IPS DF 6.9 (cell line): Measurements from ENCODE around the gene GRIP1.

Source experiments
- DNase-seq: peaks from one replicate; pipeline ENCODE4 v3.0.0-alpha.2; 2013; ENCODE audit warnings: low read depth, low spot score
- H3K27ac ChIP-seq: one replicate; pipeline ENCODE4 v1.5.1; 2013; ENCODE audit warnings: low read length, control low read depth
- H3K27me3 ChIP-seq: 2 replicates; pipeline ENCODE4 v1.6.1; 2013; ENCODE audit warnings: mild to moderate bottlenecking, low read length; ENCODE audit not compliant: control insufficient read depth, insufficient read depth
- H3K36me3 ChIP-seq: 2 replicates; pipeline ENCODE4 v1.6.1; 2013; ENCODE audit warnings: low read length; ENCODE audit not compliant: control insufficient read depth, insufficient read depth
- H3K4me1 ChIP-seq: 2 replicates; pipeline ENCODE4 v1.6.1; 2013; ENCODE audit warnings: low read length; ENCODE audit not compliant: control insufficient read depth, insufficient read depth
- H3K4me3 ChIP-seq: 2 replicates; pipeline ENCODE4 v1.5.1; 2013; ENCODE audit warnings: mild to moderate bottlenecking, low read length
- H3K9me3 ChIP-seq: 2 replicates; pipeline ENCODE4 v1.6.1; 2013; ENCODE audit warnings: low read length, inconsistent platforms; ENCODE audit not compliant: control insufficient read depth, insufficient read depth
- WGBS: extraction: QIAGEN DNeasy Blood & Tissue Kit; methylation state at CpG from one replicate; pipeline ENCODE4 v1.1.7; 2013; ENCODE audit warnings: mixed read lengths, missing lambda C conversion rate; ENCODE audit not compliant: insufficient read length, insufficient coverage; 5-methylcytosine and 5-hydroxymethylcytosine counted together

GRIP1 gene

GRCh38 chr12:66345956-66346355 lies 332.9 kb downstream of the GRIP1 start:
- Histone ChIP-seq H3K4me1 (no peaks in the 10 kb centered on the region), H3K4me3 (no peak overlapping the region), H3K27me3 (no peaks in the 10 kb centered on the region), H3K36me3 (peaks cover 4% of the 10 kb centered on the region; the same call in 1 of the 2 replicates), H3K27ac (no peak overlapping the region), H3K9me3 (peaks cover 3% of the 10 kb centered on the region)
- no CpG with 5 or more reads among the region's 2 CpGs for WGBS
- DNase-seq, result no peak

GRCh38 chr12:66345212-66345611 lies 333.7 kb downstream of the GRIP1 start:
- Histone ChIP-seq H3K4me3 (no peak overlapping the region), H3K4me1 (no peaks in the 10 kb centered on the region), H3K36me3 (peaks cover 5% of the 10 kb centered on the region; the same call in 1 of the 2 replicates), H3K27ac (no peak overlapping the region), H3K27me3 (no peaks in the 10 kb centered on the region), H3K9me3 (peaks cover 4% of the 10 kb centered on the region)
- no peak for DNase-seq
- WGBS, result no CpG with 5 or more reads among the region's 3 CpGs

- no peaks in the 10 kb centered on the region for H3K4me1 ChIP-seq
- no CpG with 5 or more reads among the region's 4 CpGs for WGBS
- H3K4me3 ChIP-seq, result no peak overlapping the region
- no peak overlapping the region for H3K27ac ChIP-seq
- H3K36me3 ChIP-seq, result peaks cover 5% of the 10 kb centered on the region; the same call in 1 of the 2 replicates
- no peaks in the 10 kb centered on the region for H3K27me3 ChIP-seq
- H3K9me3 ChIP-seq, result peaks cover 4% of the 10 kb centered on the region
- no peak for DNase-seq
Observed at GRCh38 chr12:66341126-66341525, 337.8 kb downstream of the GRIP1 start.

GRCh38 chr12:66340131-66340530 lies 338.7 kb downstream of the GRIP1 start:
- no CpG with 5 or more reads among the region's 2 CpGs for WGBS
- Histone ChIP-seq H3K27ac (no peak overlapping the region), H3K36me3 (peaks cover 5% of the 10 kb centered on the region; the same call in 1 of the 2 replicates), H3K27me3 (no peaks in the 10 kb centered on the region), H3K9me3 (peaks cover 4% of the 10 kb centered on the region), H3K4me1 (no peaks in the 10 kb centered on the region), H3K4me3 (no peak overlapping the region)
- DNase-seq, result no peak

GRCh38 chr12:66337381-66338010 lies 341.4 kb downstream of the GRIP1 start:
- Histone ChIP-seq H3K36me3 (peaks cover 5% of the 10 kb centered on the region; the same call in 1 of the 2 replicates), H3K4me1 (no peaks in the 10 kb centered on the region), H3K27me3 (no peaks in the 10 kb centered on the region), H3K4me3 (no peak overlapping the region), H3K27ac (no peak overlapping the region), H3K9me3 (peaks cover 4% of the 10 kb centered on the region)
- no CpG with 5 or more reads among the region's 2 CpGs for WGBS
- no peak for DNase-seq

- no CpG with 5 or more reads among the region's 2 CpGs for WGBS
- no peaks in the 10 kb centered on the region for H3K4me1 ChIP-seq
- no peaks in the 10 kb centered on the region for H3K27me3 ChIP-seq
- H3K4me3 ChIP-seq, result no peak overlapping the region
- no peaks in the 10 kb centered on the region for H3K9me3 ChIP-seq
- no peak overlapping the region for H3K27ac ChIP-seq
- no peaks in the 10 kb centered on the region for H3K36me3 ChIP-seq
- DNase-seq, result no peak
Observed at GRCh38 chr12:66335746-66336145, 343.1 kb downstream of the GRIP1 start.

GRCh38 chr12:66331814-66332213 lies 347.1 kb downstream of the GRIP1 start:
- no peak overlapping the region for H3K27ac ChIP-seq
- H3K4me3 ChIP-seq, result no peak overlapping the region
- H3K4me1 ChIP-seq, result no peaks in the 10 kb centered on the region
- no CpG with 5 or more reads among the region's 1 CpG for WGBS
- H3K9me3 ChIP-seq, result no peaks in the 10 kb centered on the region
- DNase-seq, result no peak
- H3K36me3 ChIP-seq, result no peaks in the 10 kb centered on the region
- H3K27me3 ChIP-seq, result no peaks in the 10 kb centered on the region

GRCh38 chr12:66331016-66331415 lies 347.9 kb downstream of the GRIP1 start:
- no peaks in the 10 kb centered on the region for H3K4me1 ChIP-seq
- H3K36me3 ChIP-seq, result no peaks in the 10 kb centered on the region
- WGBS, result no CpG with 5 or more reads among the region's 13 CpGs
- no peak for DNase-seq
- H3K27me3 ChIP-seq, result no peaks in the 10 kb centered on the region
- no peak overlapping the region for H3K4me3 ChIP-seq
- no peak overlapping the region for H3K27ac ChIP-seq
- no peaks in the 10 kb centered on the region for H3K9me3 ChIP-seq

GRCh38 chr12:66329941-66330340 lies 348.9 kb downstream of the GRIP1 start:
- H3K27me3 ChIP-seq, result no peaks in the 10 kb centered on the region
- no peaks in the 10 kb centered on the region for H3K4me1 ChIP-seq
- no peaks in the 10 kb centered on the region for H3K36me3 ChIP-seq
- no peaks in the 10 kb centered on the region for H3K9me3 ChIP-seq
- no CpG with 5 or more reads among the region's 5 CpGs for WGBS
- no peak overlapping the region for H3K27ac ChIP-seq
- no peak for DNase-seq
- H3K4me3 ChIP-seq, result no peak overlapping the region

- no CpG with 5 or more reads among the region's 1 CpG for WGBS
- H3K4me1 ChIP-seq, result no peaks in the 10 kb centered on the region
- no peak overlapping the region for H3K4me3 ChIP-seq
- H3K27me3 ChIP-seq, result no peaks in the 10 kb centered on the region
- no peak overlapping the region for H3K27ac ChIP-seq
- DNase-seq, result no peak
- no peaks in the 10 kb centered on the region for H3K36me3 ChIP-seq
- H3K9me3 ChIP-seq, result no peaks in the 10 kb centered on the region
Observed at GRCh38 chr12:66323017-66323416, 355.9 kb downstream of the GRIP1 start.

GRCh38 chr12:66321435-66321834 lies 357.4 kb downstream of the GRIP1 start:
- no peak for DNase-seq
- H3K4me1 ChIP-seq, result no peaks in the 10 kb centered on the region
- no peaks in the 10 kb centered on the region for H3K9me3 ChIP-seq
- H3K27ac ChIP-seq, result no peak overlapping the region
- no peaks in the 10 kb centered on the region for H3K27me3 ChIP-seq
- H3K4me3 ChIP-seq, result no peak overlapping the region
- H3K36me3 ChIP-seq, result no peaks in the 10 kb centered on the region
